TTC549 (cell line): ENCODE results near the gene GLB1L.

Experiments used
- FAIRE-seq: peaks from 2 replicates; lab custom pipeline; 2012; peaks lifted over from hg19 to GRCh38; lab: Jason Lieb, UNC

GLB1L gene

GRCh38 chr2:219221957-219222518, 23.2 kb downstream of the GLB1L start:
- FAIRE-seq = no peak

- FAIRE-seq = no peak
Measured at GRCh38 chr2:219220652-219221402, 24.4 kb downstream of the GLB1L start.

DNA sequence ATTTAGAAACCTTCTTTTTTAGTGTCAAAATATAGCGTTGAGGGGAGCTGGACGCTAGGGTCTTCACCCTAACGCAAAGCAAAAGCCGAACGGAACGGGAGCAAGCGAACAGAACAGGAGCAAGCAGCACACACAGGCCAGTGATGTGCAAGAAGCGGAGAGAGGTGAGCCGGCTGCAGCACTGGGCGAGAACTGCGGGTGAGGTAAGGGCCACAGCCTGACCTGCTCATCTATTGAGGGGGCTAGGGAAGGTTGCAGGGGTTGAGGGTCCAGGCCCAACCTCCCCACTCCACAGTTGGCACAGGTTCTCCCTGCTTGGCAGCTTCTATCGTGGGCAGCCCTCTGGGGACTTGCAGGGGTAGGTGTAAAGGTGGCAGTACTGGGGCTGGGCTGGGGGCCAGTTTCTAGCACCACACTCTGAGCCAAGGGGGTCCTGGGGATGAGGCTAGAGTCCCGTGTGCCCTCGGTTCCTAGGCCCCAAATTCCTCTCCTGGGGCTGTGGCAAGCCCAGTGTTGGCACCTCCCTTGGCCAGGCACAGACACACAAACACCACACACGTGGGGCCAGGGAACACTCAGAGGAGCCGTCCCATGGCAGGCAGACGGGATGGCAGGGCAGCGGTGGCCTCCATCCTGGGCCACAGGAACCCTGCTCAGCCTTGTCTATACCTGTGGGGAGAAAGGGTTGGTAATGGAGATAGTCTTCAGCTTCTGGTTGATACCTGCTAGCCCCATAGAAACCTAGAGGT, 25.3 kb downstream of the GLB1L start:
- no peak for FAIRE-seq

- no peak for FAIRE-seq
Measured at GRCh38 chr2:219218732-219219701, 26.2 kb downstream of the GLB1L start, which contains the start of gene ABCB6. Gene ABCB6 (minus strand): TSS chr2:219218958. CDS start chr2:219218673, 285 bp downstream.

DNA sequence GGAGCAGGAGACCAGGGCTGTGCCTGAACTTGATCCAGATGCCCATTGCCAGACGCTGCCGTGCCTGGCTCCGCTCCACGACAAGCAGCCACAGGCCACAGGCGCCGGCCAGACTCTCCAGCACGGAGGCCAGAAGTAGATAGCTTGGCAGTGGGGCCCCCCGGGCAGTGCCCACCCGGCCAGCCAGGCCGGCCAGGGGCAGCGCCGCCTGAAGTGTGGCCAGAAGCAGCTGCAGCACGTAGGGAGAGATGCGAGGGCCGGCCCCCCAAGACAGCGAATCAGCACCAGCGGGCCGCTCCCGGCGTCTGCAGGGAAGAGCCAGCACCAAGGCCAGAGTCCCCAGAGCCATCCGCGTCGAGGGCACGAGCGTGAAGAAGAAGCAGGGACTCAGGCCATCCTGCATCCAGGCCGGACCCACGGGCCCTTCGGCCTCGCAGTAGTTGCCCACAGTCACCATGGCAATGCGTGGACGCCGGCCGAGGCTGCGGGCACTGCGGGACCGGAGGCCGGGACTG, 27.0 kb downstream of the GLB1L start:
- no peak for FAIRE-seq

DNA sequence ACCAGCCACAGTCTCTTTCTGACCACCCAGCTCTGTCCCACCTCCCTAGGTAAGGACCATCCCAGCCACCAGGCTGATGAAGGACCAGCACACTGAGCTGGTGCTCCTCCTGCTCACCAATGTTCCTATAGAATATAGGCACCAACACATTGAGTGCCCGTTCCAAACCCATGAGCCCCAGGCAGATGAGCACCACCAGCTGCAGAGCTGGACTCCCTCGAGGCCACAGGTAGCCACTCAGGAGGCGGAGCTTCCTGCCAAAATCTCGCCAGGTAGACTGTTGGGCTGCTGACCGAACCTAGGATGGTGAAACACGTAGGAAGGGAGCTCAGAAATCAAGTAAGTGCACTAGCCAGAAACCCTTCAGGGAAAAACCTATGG, 28.7 kb downstream of the GLB1L start:
- no peak for FAIRE-seq

DNA sequence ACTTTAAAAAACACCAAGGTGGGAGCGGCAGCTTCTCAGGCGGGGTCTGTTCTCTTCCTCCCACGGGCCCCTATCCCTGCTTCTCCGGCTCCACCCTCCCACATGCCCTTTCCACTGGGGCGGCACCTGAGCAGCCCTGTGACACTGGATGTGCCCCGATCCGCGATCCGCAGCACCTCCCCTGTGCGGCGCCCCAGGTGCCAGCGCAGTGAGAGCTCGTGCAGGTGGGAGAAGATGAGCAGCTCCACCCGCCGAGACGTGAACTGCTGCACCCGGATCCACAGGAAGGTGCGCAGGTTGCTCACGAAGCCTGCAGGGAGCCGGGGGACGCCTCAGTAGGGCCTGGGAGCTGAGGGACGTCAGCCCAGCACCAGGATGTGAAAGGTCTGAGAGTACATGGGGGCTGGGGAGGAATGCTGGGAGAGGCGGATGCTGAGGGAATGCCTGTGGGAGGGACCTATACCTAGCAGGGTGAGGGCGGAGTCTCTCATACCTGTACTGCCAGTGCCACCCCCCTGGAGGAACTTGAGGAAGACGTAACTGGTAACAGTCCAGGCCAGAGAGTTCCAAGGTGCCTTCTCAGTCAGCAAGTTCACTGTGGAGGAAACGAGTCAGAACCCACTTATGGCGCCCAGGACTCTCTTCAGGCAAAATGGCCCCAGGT, 29.2 kb downstream of the GLB1L start:
- FAIRE-seq = no peak

- FAIRE-seq = no peak
Measured at GRCh38 chr2:219214786-219215185, 30.5 kb downstream of the GLB1L start.

GRCh38 chr2:219214141-219214540, 31.1 kb downstream of the GLB1L start:
- no peak for FAIRE-seq

GRCh38 chr2:219213486-219214071, 31.7 kb downstream of the GLB1L start:
- FAIRE-seq = no peak

GRCh38 chr2:219213026-219213415, 32.2 kb downstream of the GLB1L start:
- FAIRE-seq = no peak

GRCh38 chr2:219210886-219211362, 34.3 kb downstream of the GLB1L start:
- FAIRE-seq = no peak

DNA sequence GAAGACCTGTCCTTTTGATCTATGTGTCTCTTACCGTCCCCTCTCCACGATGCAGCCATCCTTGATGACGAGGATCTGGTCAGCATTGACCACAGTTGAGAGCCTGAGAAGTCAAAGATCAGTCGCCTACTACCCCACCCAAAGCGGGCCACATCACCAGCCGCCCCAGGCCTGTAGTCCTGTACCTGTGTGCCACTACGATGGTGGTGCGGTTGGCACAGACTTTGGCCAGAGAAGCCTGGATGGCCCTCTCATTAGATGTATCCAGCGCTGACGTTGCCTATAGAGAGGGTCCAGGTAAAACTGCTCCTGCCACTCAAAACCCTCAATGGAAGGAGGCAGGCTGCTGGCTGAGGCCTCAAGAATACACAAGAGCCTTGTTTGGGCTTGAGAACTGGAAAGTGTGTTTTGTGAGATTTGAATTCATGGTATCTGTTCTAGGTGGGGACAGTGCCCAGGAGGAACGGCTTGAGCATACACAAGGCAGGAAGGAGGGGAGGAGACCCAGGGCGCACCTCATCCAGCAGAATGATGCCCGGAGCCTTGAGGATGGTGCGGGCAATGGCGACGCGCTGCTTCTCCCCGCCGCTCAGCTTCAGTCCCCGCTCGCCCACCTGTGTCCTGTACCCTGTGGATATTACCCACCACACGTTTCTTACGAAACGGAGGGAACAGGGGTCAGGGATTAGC, 34.9 kb downstream of the GLB1L start:
- FAIRE-seq = no peak

DNA sequence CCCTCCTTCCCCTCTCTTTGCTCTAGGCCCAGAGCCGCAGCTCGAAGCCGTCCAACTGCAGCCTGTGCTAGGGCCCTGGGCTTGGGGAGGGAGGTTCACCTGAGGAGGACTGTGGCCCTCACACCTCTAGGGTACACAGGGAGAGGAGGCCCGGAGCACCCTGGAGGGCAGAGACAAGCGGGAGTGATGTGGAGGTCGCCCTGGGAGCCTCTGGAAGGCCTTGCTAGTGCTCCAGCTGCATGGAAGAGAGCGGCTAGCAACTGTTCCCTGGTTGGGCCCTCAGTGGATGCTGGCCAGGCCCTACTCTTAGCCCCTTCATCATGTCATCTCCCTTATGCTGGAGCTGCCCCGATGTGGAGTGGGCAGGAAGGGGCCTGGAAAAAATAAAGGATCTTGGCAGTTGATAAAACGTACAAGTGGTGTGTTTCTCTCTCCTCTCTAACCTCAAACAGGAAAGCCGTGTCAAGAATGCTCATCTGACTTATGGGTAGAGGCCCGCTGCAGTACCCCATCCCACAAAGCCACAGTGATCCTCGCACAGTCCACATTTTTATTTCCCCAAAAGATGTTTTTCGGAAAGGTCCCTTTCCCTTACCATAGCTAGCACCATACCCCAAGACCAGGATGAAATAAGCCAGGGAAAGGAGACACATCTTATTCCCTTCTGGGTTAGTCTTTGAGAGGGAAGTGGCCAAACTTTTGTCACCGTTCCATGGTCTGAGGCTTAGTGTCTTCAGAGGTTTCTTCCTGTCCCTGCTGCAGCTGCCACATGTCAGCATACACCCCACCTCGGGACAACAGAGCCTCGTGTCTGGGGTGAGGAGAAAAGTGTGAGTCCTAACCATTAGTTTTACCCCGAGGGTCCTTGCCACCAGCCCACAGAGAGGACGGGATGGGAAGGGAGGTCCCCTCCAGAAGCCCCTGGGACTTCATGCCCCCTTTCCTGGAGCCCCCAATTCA, 35.7 kb downstream of the GLB1L start:
- FAIRE-seq = no peak

DNA sequence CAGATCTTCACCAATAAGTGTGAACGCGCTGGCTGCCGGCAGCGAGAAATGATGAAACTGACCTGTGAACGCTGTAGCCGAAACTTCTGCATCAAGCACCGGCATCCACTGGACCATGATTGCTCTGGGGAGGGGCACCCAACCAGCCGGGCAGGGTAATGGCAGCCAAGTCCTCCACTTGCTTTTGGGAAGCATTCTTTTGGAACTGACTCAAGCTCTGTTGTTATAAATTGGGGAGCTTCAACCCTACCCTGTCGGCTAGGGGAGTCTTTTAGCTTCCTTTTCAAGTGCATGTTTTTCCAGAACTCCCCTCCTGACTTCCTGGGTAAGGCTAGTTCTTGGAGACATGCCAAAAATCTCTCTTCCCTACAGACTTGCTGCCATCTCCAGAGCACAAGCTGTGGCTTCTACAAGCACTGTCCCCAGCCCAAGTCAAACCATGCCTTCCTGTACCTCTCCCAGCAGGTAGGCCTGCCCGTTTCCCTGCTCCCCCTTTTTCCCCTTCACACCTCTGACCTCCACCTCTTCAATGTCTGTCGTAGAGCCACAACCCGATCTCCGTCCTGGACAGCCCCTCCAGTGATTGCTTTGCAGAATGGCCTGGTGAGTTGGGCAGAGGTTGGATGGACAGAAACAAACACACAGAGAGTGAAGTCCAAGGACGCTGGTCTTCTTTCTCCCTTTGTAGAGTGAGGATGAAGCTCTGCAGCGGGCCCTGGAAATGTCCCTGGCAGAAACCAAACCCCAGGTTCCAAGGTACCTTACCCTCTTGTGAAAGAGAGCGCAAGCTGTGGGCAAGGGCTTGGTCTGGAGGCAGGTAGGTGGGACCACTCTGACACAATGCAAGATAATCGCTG, 37.1 kb downstream of the GLB1L start:
- no peak for FAIRE-seq

DNA sequence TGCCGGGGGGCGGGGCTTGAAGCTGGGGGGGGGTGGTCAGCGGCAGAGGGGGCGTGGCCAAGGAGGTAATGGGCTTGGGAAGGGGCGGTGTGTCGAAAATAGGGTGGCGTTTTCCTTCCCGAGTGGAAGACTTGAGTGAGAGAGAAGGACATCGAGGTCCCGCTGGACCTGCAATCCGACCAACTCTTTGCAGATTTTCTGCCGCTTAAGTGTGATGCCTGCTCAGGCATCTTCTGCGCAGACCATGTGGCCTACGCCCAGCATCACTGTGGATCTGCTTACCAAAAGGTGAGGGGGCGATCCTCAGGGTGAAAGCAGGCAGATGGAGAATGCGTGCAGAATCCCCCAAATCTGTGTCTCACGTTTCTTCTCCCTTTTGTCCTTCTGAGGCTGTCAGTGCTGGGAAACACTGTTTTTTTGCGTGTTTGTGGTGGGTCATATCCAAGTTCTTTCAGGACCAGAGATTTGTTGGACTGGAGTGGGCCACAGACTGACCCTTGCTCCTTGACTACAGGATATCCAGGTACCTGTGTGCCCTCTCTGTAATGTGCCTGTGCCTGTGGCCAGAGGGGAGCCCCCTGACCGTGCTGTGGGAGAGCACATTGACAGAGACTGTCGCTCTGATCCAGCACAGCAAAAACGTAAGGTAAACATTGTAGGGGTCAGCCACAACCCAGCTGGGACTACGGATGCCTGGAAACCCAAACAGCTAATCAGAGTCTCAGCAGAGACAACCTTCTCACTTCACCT, 37.9 kb downstream of the GLB1L start:
- no peak for FAIRE-seq
